Astrocyte of the cerebellum (primary cell): ENCODE measurements around the gene DGKH.

Source experiments
- DNase-seq: peaks from one replicate; pipeline ENCODE4 v3.0.0-alpha.2; 2011; ENCODE audit warnings: low read depth
- H3K4me3 ChIP-seq: 2 replicates; pipeline ENCODE4 v1.5.1; 2011; ENCODE audit warnings: mild to moderate bottlenecking, low read depth, low read length, moderate library complexity
- CTCF ChIP-seq: IDR thresholded peaks from 2 replicates; pipeline ENCODE4 v1.5.1; 2012; ENCODE audit warnings: low read length, low read depth, moderate library complexity, mild to moderate bottlenecking; ENCODE audit errors: missing control alignments
- in situ Hi-C: cut with HindIII; loops from 2 replicates; pipeline ENCODE4 v1.10.0; 2017; ENCODE audit warnings: low sequenced_read_pairs

The DGKH gene

GRCh38 chr13:42215578-42216421 is 167.4 kb downstream of the DGKH start:
- H3K4me3 ChIP-seq = no peak overlapping the region
- in situ Hi-C loops = no loop called here
- DNase-seq = peak; percentile 19
- peak; percentile 74 for TF ChIP-seq CTCF

GRCh38 chr13:42216422-42216735 is 167.9 kb downstream of the DGKH start:
- in situ Hi-C loops = no loop called here
- no peak overlapping the region for H3K4me3 ChIP-seq
- no peak for DNase-seq
- no peak for TF ChIP-seq CTCF

- in situ Hi-C loops = no loop called here
- no peak for TF ChIP-seq CTCF
Measured at GRCh38 chr13:42218576-42218975, 170.1 kb downstream of the DGKH start.

GRCh38 chr13:42219051-42219450 is 170.6 kb downstream of the DGKH start:
- no peak for TF ChIP-seq CTCF
- DNase-seq = no peak
- H3K4me3 ChIP-seq = no peak overlapping the region
- in situ Hi-C loops = no loop called here

More at GRCh38 chr13:42218576-42218975, 170.1 kb downstream of the DGKH start:
- no peak for DNase-seq
- no peak overlapping the region for H3K4me3 ChIP-seq

- TF ChIP-seq CTCF = no peak
- in situ Hi-C loops = no loop called here
- DNase-seq = no peak
- no peak overlapping the region for H3K4me3 ChIP-seq
Measured at GRCh38 chr13:42219876-42220275, 171.4 kb downstream of the DGKH start.

- no peak overlapping the region for H3K4me3 ChIP-seq
- TF ChIP-seq CTCF = no peak
- in situ Hi-C loops = no loop called here
- DNase-seq = no peak
Measured at GRCh38 chr13:42221121-42221765, 172.8 kb downstream of the DGKH start.
